Caki2 (cell line): ENCODE data around the gene MLF2. TPM values are rescaled to one million over a fixed set of nuclear protein-coding genes. Genes with fewer than 3 reads are reported as not detected.
"Not testable (repeated sequence)": the region's sequence is repeated elsewhere in the genome, so short reads cannot be mapped to it uniquely, and the experiment has no call there.

Source experiments
- DNase-seq: peaks from one replicate; pipeline ENCODE4 v3.0.0-alpha.2; 2015; ENCODE audit warnings: low read depth
- in situ Hi-C: cut with HindIII; loops from 2 replicates; pipeline ENCODE4 v1.10.0; 2016; ENCODE audit warnings: low sequenced_read_pairs, low pct_unique_long_range_greater_than_20kb, mixed read lengths
- total RNA-seq: library from RNA; depleted of rRNA; stranded (reverse); fragments of >200 nt; shearing (Covaris generic); gene quantifications from 2 replicates; pipeline ENCODE4 v1.2.3, GENCODE V29; 2014; ENCODE audit warnings: low replicate concordance; rRNA removed

The MLF2 gene
- total RNA-seq, 1 experiment from 2014 or later, result 316 TPM

- DNase-seq, in situ Hi-C loops: not testable (repeated sequence)
These were observed 44.6 kb downstream of the MLF2 start for GRCh38 chr12:6708351-6708750.

GRCh38 chr12:6703631-6704030 is 49.3 kb downstream of the MLF2 start:
- in situ Hi-C loops, result no loop called here
- DNase-seq, result no peak

- in situ Hi-C loops, result no loop called here
- no peak for DNase-seq
These were observed 51.7 kb downstream of the MLF2 start for GRCh38 chr12:6701078-6701768.

GRCh38 chr12:6700646-6701051 is 52.3 kb downstream of the MLF2 start, which contains the start of gene PIANP:
PIANP (minus strand) TSS chr12:6700815; CDS start chr12:6698061, 2,754 bp downstream.
- no peak for DNase-seq
- in situ Hi-C loops, result no loop called here

GRCh38 chr12:6699989-6700645 is 52.8 kb downstream of the MLF2 start:
- no peak for DNase-seq
- in situ Hi-C loops, result no loop called here

GRCh38 chr12:6699259-6699988 is 53.5 kb downstream of the MLF2 start:
- DNase-seq, result no peak
- in situ Hi-C loops, result no loop called here

GRCh38 chr12:6698352-6699046 is 54.4 kb downstream of the MLF2 start:
- in situ Hi-C loops, result no loop called here
- no peak for DNase-seq

Other genes with a start within 250 kb of the MLF2 start
- gene GAPDH, start 218.6 kb downstream of the MLF2 start, total RNA-seq, result 10,373 and 12,033 TPM in 2 replicates
- 15.3 and 15.9 TPM in 2 replicates for gene IFFO1, start 197.1 kb downstream of the MLF2 start, total RNA-seq
- gene NOP2, start 184.8 kb downstream of the MLF2 start, total RNA-seq, result 24.8 and 56.0 TPM in 2 replicates
- gene CHD4, start 145.8 kb downstream of the MLF2 start, total RNA-seq, result 122 and 157 TPM in 2 replicates
- gene LPAR5, start 117.2 kb downstream of the MLF2 start, total RNA-seq, result not detected in 2 replicates
- 1.9 TPM in 1 of 2 replicates, not detected in the other for gene ACRBP, start 105.7 kb downstream of the MLF2 start, total RNA-seq
- gene ING4, start 90.0 kb downstream of the MLF2 start, total RNA-seq, result 23.2 and 35.3 TPM in 2 replicates
- 23.8 and 26.5 TPM in 2 replicates for gene ZNF384, start 63.8 kb downstream of the MLF2 start, total RNA-seq
- gene PIANP, start 52.3 kb downstream of the MLF2 start, total RNA-seq, result not detected in 2 replicates
- gene COPS7A, start 29.1 kb downstream of the MLF2 start, total RNA-seq, result 135 and 145 TPM in 2 replicates
- gene PTMS, start 13.2 kb upstream of the MLF2 start, total RNA-seq, result 286 and 317 TPM in 2 replicates
- not detected in 2 replicates for gene LAG3, start 19.4 kb upstream of the MLF2 start, total RNA-seq
- not detected in 2 replicates for gene CD4, start 36.4 kb upstream of the MLF2 start, total RNA-seq
- gene GPR162, start 68.7 kb upstream of the MLF2 start, total RNA-seq, result 10.0 and 15.9 TPM in 2 replicates
- gene P3H3, start 75.3 kb upstream of the MLF2 start, total RNA-seq, result 70.9 and 93.3 TPM in 2 replicates
- gene GNB3, start 87.8 kb upstream of the MLF2 start, total RNA-seq, result 0.14 and 0.46 TPM in 2 replicates
- gene CDCA3, start 98.1 kb upstream of the MLF2 start, total RNA-seq, result 136 and 216 TPM in 2 replicates
- gene USP5, start 99.0 kb upstream of the MLF2 start, total RNA-seq, result 171 and 174 TPM in 2 replicates
- gene TPI1, start 114.4 kb upstream of the MLF2 start, total RNA-seq, result 3,126 and 3,575 TPM in 2 replicates
- 63.0 and 79.5 TPM in 2 replicates for gene SPSB2, start 120.2 kb upstream of the MLF2 start, total RNA-seq
- 25.4 and 37.8 TPM in 2 replicates for gene LRRC23, start 151.7 kb upstream of the MLF2 start, total RNA-seq
- 91.9 and 127 TPM in 2 replicates for gene ENO2, start 161.4 kb upstream of the MLF2 start, total RNA-seq
- 0.84 and 2.8 TPM in 2 replicates for gene ATN1, start 174.8 kb upstream of the MLF2 start, total RNA-seq
- gene RNU7-1, start 190.7 kb upstream of the MLF2 start, total RNA-seq, result not detected in 2 replicates
- gene C12orf57, start 190.9 kb upstream of the MLF2 start, total RNA-seq, result 105 and 107 TPM in 2 replicates
- gene PTPN6, start 198.2 kb upstream of the MLF2 start, total RNA-seq, result 28.3 and 30.2 TPM in 2 replicates
- 458 and 488 TPM in 2 replicates for gene PHB2, start 217.5 kb upstream of the MLF2 start, total RNA-seq
- gene EMG1, start 217.8 kb upstream of the MLF2 start, total RNA-seq, result 43.4 and 93.6 TPM in 2 replicates